Measurements from ENCODE around the gene NTN1. TPM values are rescaled to one million over a fixed set of nuclear protein-coding genes. Genes with fewer than 3 reads are reported as not detected.

The NTN1 gene
- total RNA-seq, 3 donors from 2014 or later (not counting 1 experiment from before 2014, with no cell fraction given): 0.12 to 0.15 (median 0.14) TPM

DNA sequence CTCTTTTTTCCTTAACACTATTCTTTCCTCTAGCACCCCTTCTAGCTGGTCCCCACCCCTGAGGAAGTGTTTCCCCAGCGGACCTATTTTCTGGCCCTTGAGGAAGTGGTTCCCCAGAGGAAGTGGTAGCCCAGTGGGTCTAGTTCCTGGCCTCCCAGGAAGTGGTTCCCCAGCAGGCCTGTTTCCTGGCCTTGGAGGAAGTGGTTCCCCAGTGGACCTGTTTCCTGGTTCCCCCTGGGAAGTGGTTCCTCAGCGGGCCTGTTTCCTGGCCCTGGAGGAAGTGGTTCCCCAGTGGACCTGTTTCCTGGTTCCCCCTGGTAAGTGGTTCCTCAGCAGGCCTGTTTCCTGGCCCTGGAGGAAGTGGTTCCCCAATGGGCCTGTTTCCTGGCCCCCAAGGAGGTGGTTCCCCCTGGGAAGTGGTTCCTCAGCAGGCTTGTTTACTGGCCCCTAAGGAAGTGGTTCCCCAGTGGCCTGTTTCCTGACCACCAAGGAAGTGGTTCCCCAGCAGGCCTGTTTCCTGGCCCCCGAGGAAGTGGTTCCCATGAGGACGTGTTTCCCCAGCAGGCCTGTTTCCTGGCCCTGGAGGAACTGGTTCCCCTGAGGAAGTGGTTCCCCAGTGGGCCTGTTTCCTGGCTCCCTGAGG, 58.3 kb downstream of the NTN1 start:
- no peaks in the 10 kb centered on the region for H3K27me3 Mint-ChIP-seq (ENCODE audit: low read depth in 2 of 2)
- H3K9me3 ChIP-seq (ENCODE audit: control insufficient read depth, insufficient read depth, low read length): peaks cover 15% of the 10 kb centered on the region
- intact Hi-C loops (cut with micrococcal nuclease): no loop called here
- H3K4me3 ChIP-seq (ENCODE audit: low read length): no peak overlapping the region
- peak in 1 of 3 donors; percentile 33 for ATAC-seq
- H3K4me1 Mint-ChIP-seq: peaks cover 19 to 29% of the 10 kb centered on the region in 2 donors
- peak overlapping the region; percentile 67 for H3K27ac ChIP-seq (ENCODE audit: low read length)
- peaks cover 11% of the 10 kb centered on the region for H3K4me1 ChIP-seq (ENCODE audit: control insufficient read depth, insufficient read depth, low read length)
- peaks cover 3% of the 10 kb centered on the region in 2 donors for H3K9me3 Mint-ChIP-seq
- TF ChIP-seq, protein P1, sequence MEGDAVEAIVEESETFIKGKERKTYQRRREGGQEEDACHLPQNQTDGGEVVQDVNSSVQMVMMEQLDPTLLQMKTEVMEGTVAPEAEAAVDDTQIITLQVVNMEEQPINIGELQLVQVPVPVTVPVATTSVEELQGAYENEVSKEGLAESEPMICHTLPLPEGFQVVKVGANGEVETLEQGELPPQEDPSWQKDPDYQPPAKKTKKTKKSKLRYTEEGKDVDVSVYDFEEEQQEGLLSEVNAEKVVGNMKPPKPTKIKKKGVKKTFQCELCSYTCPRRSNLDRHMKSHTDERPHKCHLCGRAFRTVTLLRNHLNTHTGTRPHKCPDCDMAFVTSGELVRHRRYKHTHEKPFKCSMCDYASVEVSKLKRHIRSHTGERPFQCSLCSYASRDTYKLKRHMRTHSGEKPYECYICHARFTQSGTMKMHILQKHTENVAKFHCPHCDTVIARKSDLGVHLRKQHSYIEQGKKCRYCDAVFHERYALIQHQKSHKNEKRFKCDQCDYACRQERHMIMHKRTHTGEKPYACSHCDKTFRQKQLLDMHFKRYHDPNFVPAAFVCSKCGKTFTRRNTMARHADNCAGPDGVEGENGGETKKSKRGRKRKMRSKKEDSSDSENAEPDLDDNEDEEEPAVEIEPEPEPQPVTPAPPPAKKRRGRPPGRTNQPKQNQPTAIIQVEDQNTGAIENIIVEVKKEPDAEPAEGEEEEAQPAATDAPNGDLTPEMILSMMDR (IDR thresholded peaks at IDR 0.05): no peak
- peak in 1 of 2 donors; percentile 14 for DNase-seq
- no peaks in the 10 kb centered on the region for H3K36me3 Mint-ChIP-seq
- no peaks in the 10 kb centered on the region for H3K36me3 ChIP-seq (ENCODE audit: control insufficient read depth, insufficient read depth, low read length)
- no peak overlapping the region for H3K4me3 Mint-ChIP-seq
- H3K27me3 ChIP-seq (ENCODE audit: control insufficient read depth, insufficient read depth, low read length): no peaks in the 10 kb centered on the region
- WGBS (ENCODE audit: insufficient coverage): 10% methylated on average over 4 of the region's 4 CpGs
- H3K27ac Mint-ChIP-seq: peak overlapping the region; percentile 83 to 84

DNA sequence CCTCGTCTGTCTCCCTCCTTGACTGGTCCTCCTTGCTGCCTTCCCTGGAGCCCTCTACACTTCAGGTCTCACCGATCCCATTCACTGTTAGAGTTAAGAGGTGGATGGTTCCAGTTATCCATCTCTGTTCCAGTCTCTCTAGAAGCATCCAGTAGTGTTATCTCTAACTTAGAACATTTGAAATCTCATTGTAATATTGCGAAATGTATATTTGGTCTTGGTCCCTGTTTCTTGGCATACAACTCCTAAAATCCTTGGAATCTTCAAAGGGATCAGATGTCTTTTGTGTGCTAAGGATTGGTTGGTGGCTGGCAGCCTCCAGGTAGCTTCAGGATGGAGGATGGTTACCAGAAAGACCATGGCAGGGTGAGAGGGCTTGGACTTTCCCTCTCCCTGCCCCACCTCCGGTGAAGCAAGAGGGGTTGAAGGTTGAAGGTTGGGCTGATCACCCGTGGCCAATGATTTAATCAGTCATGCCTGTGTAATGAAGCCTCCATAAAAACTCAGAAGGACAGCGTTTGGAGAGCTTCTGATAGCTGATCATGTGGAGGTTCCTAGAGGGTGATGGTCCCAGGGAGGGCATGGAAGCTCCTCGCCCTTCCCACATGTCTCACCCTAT, 59.1 kb downstream of the NTN1 start:
- Histone ChIP-seq H3K4me3 (ENCODE audit: low read length) (no peak overlapping the region), H3K27me3 (ENCODE audit: control insufficient read depth, insufficient read depth, low read length) (no peaks in the 10 kb centered on the region), H3K27ac (ENCODE audit: low read length) (peak overlapping the region; percentile 67), H3K4me1 (ENCODE audit: control insufficient read depth, insufficient read depth, low read length) (peaks cover 11% of the 10 kb centered on the region), H3K9me3 (ENCODE audit: control insufficient read depth, insufficient read depth, low read length) (peaks cover 15% of the 10 kb centered on the region), H3K36me3 (ENCODE audit: control insufficient read depth, insufficient read depth, low read length) (no peaks in the 10 kb centered on the region)
- no peaks in the 10 kb centered on the region for H3K36me3 Mint-ChIP-seq
- TF ChIP-seq, protein P1 (IDR thresholded peaks at IDR 0.05): no peak
- H3K9me3 Mint-ChIP-seq: peaks cover 3% of the 10 kb centered on the region in 2 donors
- peak overlapping the region; percentile 83 to 84 for H3K27ac Mint-ChIP-seq
- intact Hi-C loops (cut with micrococcal nuclease): no loop called here
- peak overlapping the region; percentile 4 for H3K4me3 Mint-ChIP-seq
- WGBS (ENCODE audit: insufficient coverage): 73% methylated on average over 5 of the region's 7 CpGs
- peaks cover 19 to 29% of the 10 kb centered on the region in 2 donors for H3K4me1 Mint-ChIP-seq
- DNase-seq (no peak), ATAC-seq (no peak)
- no peaks in the 10 kb centered on the region for H3K27me3 Mint-ChIP-seq (ENCODE audit: low read depth in 2 of 2)

DNA sequence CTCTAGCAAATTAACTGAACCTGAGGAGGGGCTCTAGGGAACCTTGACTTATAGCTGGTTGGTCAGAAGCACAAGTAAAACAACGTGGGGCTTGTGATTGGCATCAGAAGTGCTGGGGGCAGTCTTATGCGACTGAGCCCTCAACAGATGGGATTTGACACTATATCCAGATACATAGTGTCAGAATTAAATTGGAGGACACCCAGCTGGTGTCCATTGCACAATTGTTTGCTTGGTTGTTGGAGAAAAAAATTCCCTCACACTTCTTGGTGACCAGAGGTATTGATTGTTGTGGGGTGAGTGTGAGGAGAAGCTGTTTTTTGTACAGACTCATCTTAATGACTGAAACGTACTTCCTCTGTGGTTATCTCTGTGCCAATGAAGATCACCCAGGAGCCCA, 59.7 kb downstream of the NTN1 start:
- Histone ChIP-seq H3K27me3 (ENCODE audit: control insufficient read depth, insufficient read depth, low read length) (no peaks in the 10 kb centered on the region), H3K4me1 (ENCODE audit: control insufficient read depth, insufficient read depth, low read length) (peaks cover 11% of the 10 kb centered on the region), H3K36me3 (ENCODE audit: control insufficient read depth, insufficient read depth, low read length) (no peaks in the 10 kb centered on the region), H3K9me3 (ENCODE audit: control insufficient read depth, insufficient read depth, low read length) (peaks cover 15% of the 10 kb centered on the region), H3K27ac (ENCODE audit: low read length) (no peak overlapping the region), H3K4me3 (ENCODE audit: low read length) (no peak overlapping the region)
- H3K27me3 Mint-ChIP-seq (ENCODE audit: low read depth in 2 of 2): no peaks in the 10 kb centered on the region
- H3K9me3 Mint-ChIP-seq: peaks cover 3% of the 10 kb centered on the region in 2 donors
- TF ChIP-seq, protein P1 (IDR thresholded peaks at IDR 0.05): no peak
- DNase-seq: no peak
- H3K27ac Mint-ChIP-seq: peak overlapping the region; percentile 83 to 84
- no peak for ATAC-seq
- peaks cover 19 to 29% of the 10 kb centered on the region in 2 donors for H3K4me1 Mint-ChIP-seq
- no peak overlapping the region for H3K4me3 Mint-ChIP-seq
- WGBS (ENCODE audit: insufficient coverage): 44% methylated on average over 2 of the region's 3 CpGs
- intact Hi-C loops (cut with micrococcal nuclease): no loop called here
- no peaks in the 10 kb centered on the region for H3K36me3 Mint-ChIP-seq

Data from natural killer cell (primary cell).